NB4 (cell line): ENCODE results near the gene ANKRD60.

Experiments used
- TF ChIP-seq, protein P1 (sequence below): IDR thresholded peaks from one replicate; pipeline ENCODE4 v1.5.1; 2012; ENCODE audit warnings: low read depth, low read length
- TF ChIP-seq, protein P2 (sequence below): IDR thresholded peaks from 2 replicates; pipeline ENCODE4 v1.6.1; 2011; ENCODE audit warnings: low read depth, low read length

DNA sequence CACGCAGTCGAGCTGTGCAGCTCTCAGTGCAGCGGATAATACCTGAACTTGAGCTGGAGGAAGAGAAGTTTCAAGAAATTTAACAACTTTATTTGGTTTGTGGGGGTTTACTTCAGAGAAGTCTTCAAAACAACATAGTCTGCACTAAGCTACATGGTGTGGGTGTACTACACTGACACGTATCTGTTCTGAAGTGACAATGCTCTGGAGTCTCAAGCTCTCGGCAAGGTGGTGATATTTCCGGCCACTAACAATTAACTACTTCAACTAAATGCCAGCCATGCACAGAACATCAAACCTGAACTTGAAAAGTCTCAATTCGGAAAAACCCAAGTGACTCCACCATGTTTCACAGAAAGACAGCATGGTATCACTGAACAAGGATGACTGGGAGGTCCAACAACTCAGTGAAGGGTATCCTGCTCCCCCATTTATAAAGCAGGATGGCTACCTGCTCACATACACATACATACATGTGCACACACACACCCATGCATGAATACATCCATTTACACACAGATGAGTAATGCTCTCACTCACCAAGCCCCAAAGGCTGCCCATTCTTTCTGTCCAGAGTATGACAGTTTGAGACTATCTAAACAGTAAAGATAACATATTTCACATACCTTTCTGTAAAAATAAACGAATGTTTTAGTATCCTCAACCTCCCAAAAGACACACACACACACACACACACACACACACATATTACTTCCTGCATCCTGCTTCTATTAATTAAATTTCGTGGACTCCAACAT, 15.4 kb upstream of the ANKRD60 start:
- TF ChIP-seq, protein P1, sequence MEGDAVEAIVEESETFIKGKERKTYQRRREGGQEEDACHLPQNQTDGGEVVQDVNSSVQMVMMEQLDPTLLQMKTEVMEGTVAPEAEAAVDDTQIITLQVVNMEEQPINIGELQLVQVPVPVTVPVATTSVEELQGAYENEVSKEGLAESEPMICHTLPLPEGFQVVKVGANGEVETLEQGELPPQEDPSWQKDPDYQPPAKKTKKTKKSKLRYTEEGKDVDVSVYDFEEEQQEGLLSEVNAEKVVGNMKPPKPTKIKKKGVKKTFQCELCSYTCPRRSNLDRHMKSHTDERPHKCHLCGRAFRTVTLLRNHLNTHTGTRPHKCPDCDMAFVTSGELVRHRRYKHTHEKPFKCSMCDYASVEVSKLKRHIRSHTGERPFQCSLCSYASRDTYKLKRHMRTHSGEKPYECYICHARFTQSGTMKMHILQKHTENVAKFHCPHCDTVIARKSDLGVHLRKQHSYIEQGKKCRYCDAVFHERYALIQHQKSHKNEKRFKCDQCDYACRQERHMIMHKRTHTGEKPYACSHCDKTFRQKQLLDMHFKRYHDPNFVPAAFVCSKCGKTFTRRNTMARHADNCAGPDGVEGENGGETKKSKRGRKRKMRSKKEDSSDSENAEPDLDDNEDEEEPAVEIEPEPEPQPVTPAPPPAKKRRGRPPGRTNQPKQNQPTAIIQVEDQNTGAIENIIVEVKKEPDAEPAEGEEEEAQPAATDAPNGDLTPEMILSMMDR: no peak
- TF ChIP-seq, protein P2, sequence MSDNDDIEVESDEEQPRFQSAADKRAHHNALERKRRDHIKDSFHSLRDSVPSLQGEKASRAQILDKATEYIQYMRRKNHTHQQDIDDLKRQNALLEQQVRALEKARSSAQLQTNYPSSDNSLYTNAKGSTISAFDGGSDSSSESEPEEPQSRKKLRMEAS: no peak
